PC-3 (cell line): Measurements from ENCODE around the gene BEND7. TPM values are rescaled to one million over a fixed set of nuclear protein-coding genes. Genes with fewer than 3 reads are reported as not detected.

Experiments used
- ATAC-seq: fragments of 200-7000 bp; cut with Tn5 transposase; 2 replicates; pipeline ENCODE4 v1.9.1; 2020; ENCODE audit warnings: mild to moderate bottlenecking, moderate library complexity
- Bru-seq: library from RNA; stranded (reverse); fragments of 400-500 nt; gene quantifications from one replicate; lab custom pipeline; 2021; lab: Mats Ljungman, UMichigan
- BruChase-seq, 2 experiments: library from RNA; stranded (reverse); fragments of 400-500 nt; gene quantifications; one replicate each; lab custom pipeline; 2021; lab: Mats Ljungman, UMichigan
- BruUV-seq: library from RNA; stranded (reverse); fragments of 400-500 nt; replicated peaks from 2 replicates; lab custom pipeline; 2021; lab: Mats Ljungman, UMichigan
- CTCF ChIA-PET: fragments of 300-600 bp; sonication (Branson Sonifier 250); formaldehyde crosslinking; loops from one replicate; lab custom pipeline; 2022; ENCODE audit warnings: antibody characterized with exemption; lab: Charles Lee
- POLR2A ChIA-PET: fragments of 300-600 bp; sonication (Branson Sonifier 250); formaldehyde crosslinking; loops from one replicate; lab custom pipeline; 2022; ENCODE audit warnings: antibody characterized with exemption; ENCODE audit not compliant: unreplicated experiment; lab: Charles Lee
- DNase-seq: peaks from one replicate; pipeline ENCODE4 v3.0.0-alpha.2; 2015
- H2AFZ ChIP-seq: fragments of 300-600 bp; sonication (generic); 2 replicates; pipeline ENCODE4 v1.6.0; 2016; ENCODE audit warnings: antibody characterized with exemption, low read length
- H3F3A ChIP-seq: fragments of 300-600 bp; sonication (generic); one replicate; pipeline ENCODE4 v1.6.0; 2017; ENCODE audit warnings: antibody characterized with exemption, low read length, control low read depth, mild to moderate bottlenecking; ENCODE audit not compliant: unreplicated experiment
- H3K27ac ChIP-seq: fragments of 300-600 bp; sonication (generic); 2 replicates; pipeline ENCODE4 v1.5.1; 2016; ENCODE audit warnings: mild to moderate bottlenecking, low read length
- H3K27me3 ChIP-seq: fragments of 300-600 bp; sonication (generic); 2 replicates; pipeline ENCODE4 v1.6.1; 2016; ENCODE audit warnings: low read length, mixed read lengths
- H3K36me3 ChIP-seq: fragments of 300-600 bp; sonication (generic); 2 replicates; pipeline ENCODE4 v1.6.1; 2016; ENCODE audit warnings: low read depth, mixed run types, low read length, mixed read lengths
- H3K4me1 ChIP-seq: fragments of 300-600 bp; sonication (generic); 2 replicates; pipeline ENCODE4 v1.5.1; 2016; ENCODE audit warnings: low read length; ENCODE audit not compliant: insufficient read depth
- H3K4me2 ChIP-seq: fragments of 300-600 bp; sonication (generic); 2 replicates; pipeline ENCODE4 v1.6.0; 2016; ENCODE audit warnings: low read length
- H3K4me3 ChIP-seq: fragments of 300-600 bp; sonication (generic); 2 replicates; pipeline ENCODE4 v1.5.1; 2016; ENCODE audit warnings: mild to moderate bottlenecking, low read length, mixed read lengths
- H3K79me2 ChIP-seq: fragments of 300-600 bp; sonication (generic); 2 replicates; pipeline ENCODE4 v1.6.1; 2017; ENCODE audit warnings: low read length, mixed read lengths
- H3K9ac ChIP-seq: fragments of 300-600 bp; sonication (generic); 2 replicates; pipeline ENCODE4 v1.6.0; 2016; ENCODE audit warnings: mild to moderate bottlenecking, low read length
- H3K9me2 ChIP-seq: fragments of 300-600 bp; sonication (generic); replicated peaks from 2 replicates; pipeline ENCODE4 v1.6.1; 2016; ENCODE audit warnings: mixed run types, low read length, mixed read lengths
- H3K9me3 ChIP-seq: fragments of 300-600 bp; sonication (generic); 2 replicates; pipeline ENCODE4 v1.6.1; 2016; ENCODE audit warnings: low read length, mixed read lengths
- H4K20me1 ChIP-seq: fragments of 300-600 bp; sonication (generic); 2 replicates; pipeline ENCODE4 v1.6.1; 2016; ENCODE audit warnings: low read length, mixed read lengths
- CTCF ChIP-seq: fragments of 300-600 bp; sonication (generic); conservative IDR thresholded peaks from 2 replicates; pipeline ENCODE4 v1.5.1; 2017; ENCODE audit warnings: antibody characterized with exemption, low read depth, mild to moderate bottlenecking, low read length
- EZH2 ChIP-seq: fragments of 300-600 bp; sonication (generic); IDR thresholded peaks from one replicate; pipeline ENCODE4 v1.6.1; 2017; ENCODE audit warnings: antibody characterized with exemption, mild to moderate bottlenecking, low read length; ENCODE audit not compliant: unreplicated experiment
- EZH2phosphoT487 ChIP-seq: fragments of 300-600 bp; sonication (generic); IDR thresholded peaks from 2 replicates; pipeline ENCODE4 v1.6.1; 2018; ENCODE audit warnings: mild to moderate bottlenecking, antibody characterized with exemption, low read length, borderline replicate concordance
- intact Hi-C: fragments of 100-400 bp; cut with micrococcal nuclease; formaldehyde crosslinking; loops from 2 replicates; pipeline ENCODE4 v1.9.0; 2023
- long read RNA-seq: library from polyadenylated mRNA; unstranded; transcript quantifications from one replicate; pipeline ENCODE4 v2.0.0, GENCODE V29; 2021; ENCODE audit not compliant: unreplicated experiment
- total RNA-seq: library from RNA; depleted of rRNA; stranded (reverse); fragments of >200 nt; gene quantifications from 2 replicates; pipeline ENCODE4 v1.2.3, GENCODE V29; 2014; rRNA removed

Gene BEND7, protein sequence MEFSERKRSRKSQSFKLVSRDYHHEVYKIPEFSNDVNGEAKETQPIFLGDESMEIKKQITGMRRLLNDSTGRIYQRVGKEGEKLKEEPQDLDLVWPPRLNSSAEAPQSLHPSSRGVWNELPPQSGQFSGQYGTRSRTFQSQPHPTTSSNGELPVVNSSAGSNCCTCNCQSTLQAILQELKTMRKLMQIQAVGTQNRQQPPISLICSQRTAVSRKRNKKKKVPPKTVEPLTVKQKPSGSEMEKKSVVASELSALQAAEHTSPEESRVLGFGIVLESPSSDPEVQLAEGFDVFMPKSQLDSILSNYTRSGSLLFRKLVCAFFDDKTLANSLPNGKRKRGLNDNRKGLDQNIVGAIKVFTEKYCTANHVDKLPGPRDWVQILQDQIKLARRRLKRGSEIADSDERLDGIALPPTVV
- total RNA-seq (1.2 and 2.6 TPM in 2 replicates), Bru-seq, nascent RNA (percentile 41 among the genes with signal in this experiment), BruChase-seq, experiment 1, labeled RNA remaining after a 6-hour chase (percentile 43 among the genes with signal in this experiment), BruChase-seq, experiment 2, labeled RNA remaining after a 2-hour chase (percentile 45 among the genes with signal in this experiment)
- long read RNA-seq, partial matches to known transcripts = 0 of 8 reads
- long read RNA-seq, other reads (novel, unspliced or antisense) = 8 of 8 reads

- H4K20me1 ChIP-seq = no peaks in the 10 kb centered on the region
- no peaks in the 10 kb centered on the region for H3K79me2 ChIP-seq
- H3K36me3 ChIP-seq = no peaks in the 10 kb centered on the region
- H3K9me2 ChIP-seq = no peaks in the 10 kb centered on the region
- ATAC-seq (peak; percentile 70), DNase-seq (peak; percentile 16)
- ChIA-PET CTCF (no interaction called here), POLR2A (no interaction called here)
- no peak within 1 kb of the TSS for H3K9ac ChIP-seq
- H3K27ac ChIP-seq = no peak within 1 kb of the TSS
- H3F3A ChIP-seq = no peaks in the 10 kb centered on the region
- no TSS peak for BruUV-seq
- H3K4me2 ChIP-seq = peak within 1 kb of the TSS; percentile 81
- no peaks in the 10 kb centered on the region for H3K9me3 ChIP-seq
- TF ChIP-seq EZH2phosphoT487 (no peak), EZH2 (no peak), CTCF (no peak)
- H3K4me3 ChIP-seq = peak within 1 kb of the TSS; percentile 69
- no peaks in the 10 kb centered on the region for H3K27me3 ChIP-seq
- peaks cover 2% of the 10 kb centered on the region; the same call in 1 of the 2 replicates for H3K4me1 ChIP-seq
- peak within 1 kb of the TSS; percentile 72 for H2AFZ ChIP-seq
- intact Hi-C loops = no loop called here
Measured at GRCh38 chr10:13528875-13529713, at the start of gene BEND7. TSS of gene BEND7 (minus strand) at chr10:13529014. CDS start at chr10:13528533, 481 bp downstream.

DNA sequence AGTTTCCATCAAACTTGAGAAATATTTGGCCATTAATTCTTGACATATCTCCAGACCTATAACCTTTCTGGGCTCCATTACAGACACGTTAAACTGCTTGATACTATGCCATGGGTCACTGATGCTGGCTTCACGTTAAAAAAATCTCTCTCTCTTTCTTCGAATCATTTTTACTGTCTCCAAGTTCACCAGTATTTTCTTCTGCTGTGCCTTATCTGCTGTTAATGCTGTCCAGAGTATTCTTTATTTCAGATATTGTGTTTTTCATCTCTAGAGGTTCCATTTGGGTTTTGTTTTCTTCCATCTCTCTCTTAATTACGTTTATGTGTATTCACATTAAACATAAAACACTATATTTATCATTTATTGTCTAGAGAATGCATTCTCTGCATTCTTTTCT, 45.1 kb upstream of the BEND7 start:
- ChIA-PET CTCF (no interaction called here), POLR2A (no interaction called here)
- no peak overlapping the region for H3K4me2 ChIP-seq
- H3K36me3 ChIP-seq = no peaks in the 10 kb centered on the region
- ATAC-seq (no peak), DNase-seq (no peak)
- no peak overlapping the region for H2AFZ ChIP-seq
- H4K20me1 ChIP-seq = no peaks in the 10 kb centered on the region
- no peaks in the 10 kb centered on the region for H3K27me3 ChIP-seq
- no peak overlapping the region for H3K27ac ChIP-seq
- intact Hi-C loops = no loop called here
- no peaks in the 10 kb centered on the region for H3K9me2 ChIP-seq
- no peaks in the 10 kb centered on the region for H3K9me3 ChIP-seq
- no peaks in the 10 kb centered on the region for H3F3A ChIP-seq
- no peaks in the 10 kb centered on the region for H3K79me2 ChIP-seq
- no TSS peak for BruUV-seq
- H3K9ac ChIP-seq = no peak overlapping the region
- no peak for TF ChIP-seq CTCF
- no peak for TF ChIP-seq EZH2
- no peak for TF ChIP-seq EZH2phosphoT487
- no peak overlapping the region for H3K4me3 ChIP-seq
- no peaks in the 10 kb centered on the region for H3K4me1 ChIP-seq
